H9 (cell line): Measurements from ENCODE around the gene BBOX1. TPM values are rescaled to one million over a fixed set of nuclear protein-coding genes. Genes with fewer than 3 reads are reported as not detected.

ENCODE experiments used
- DNase-seq: peaks from one replicate; pipeline ENCODE4 v3.0.0-alpha.2; 2017
- H2AFZ ChIP-seq: one replicate; pipeline ENCODE4 v1.6.1; 2013; ENCODE audit warnings: mild to moderate bottlenecking, low read length, control low read depth, moderate library complexity
- H2AK5ac ChIP-seq: 2 replicates; pipeline ENCODE4 v1.6.1; 2013; ENCODE audit warnings: low read length, control low read depth, mixed read lengths; ENCODE audit not compliant: insufficient read length
- H2BK120ac ChIP-seq: one replicate; pipeline ENCODE4 v1.6.1; 2013; ENCODE audit warnings: low read depth, mild to moderate bottlenecking, low read length, control low read depth, inconsistent platforms; ENCODE audit not compliant: poor library complexity, severe bottlenecking
- H2BK12ac ChIP-seq: 2 replicates; pipeline ENCODE4 v1.6.1; 2013; ENCODE audit warnings: low read length, control low read depth, mixed read lengths, low read depth; ENCODE audit not compliant: insufficient read length
- H2BK15ac ChIP-seq: 2 replicates; pipeline ENCODE4 v1.6.1; 2013; ENCODE audit warnings: low read depth, low read length, control low read depth
- H2BK20ac ChIP-seq: one replicate; pipeline ENCODE4 v1.6.1; 2013; ENCODE audit warnings: low read depth, mild to moderate bottlenecking, low read length, control low read depth, inconsistent platforms; ENCODE audit not compliant: poor library complexity, severe bottlenecking
- H2BK5ac ChIP-seq: 2 replicates; pipeline ENCODE4 v1.6.1; 2013; ENCODE audit warnings: low read length, control low read depth, mixed read lengths; ENCODE audit not compliant: insufficient read length
- H3K14ac ChIP-seq: 2 replicates; pipeline ENCODE4 v1.6.1; 2013; ENCODE audit warnings: low read length, control low read depth; ENCODE audit not compliant: insufficient read depth
- H3K18ac ChIP-seq: 2 replicates; pipeline ENCODE4 v1.6.1; 2013; ENCODE audit warnings: low read depth, mild to moderate bottlenecking, mixed read lengths, low read length, control low read depth; ENCODE audit not compliant: insufficient read length
- H3K23ac ChIP-seq: 2 replicates; pipeline ENCODE4 v1.6.1; 2013; ENCODE audit warnings: low read length, control low read depth, mixed read lengths, low read depth; ENCODE audit not compliant: insufficient read length
- H3K23me2 ChIP-seq: 2 replicates; pipeline ENCODE4 v1.6.1; 2013; ENCODE audit warnings: low read depth, mild to moderate bottlenecking, mixed read lengths, low read length, control low read depth; ENCODE audit not compliant: insufficient read length, poor library complexity, severe bottlenecking
- H3K27ac ChIP-seq: 2 replicates; pipeline ENCODE4 v1.5.1; 2013; ENCODE audit warnings: low read length, control low read depth, mixed read lengths, low read depth; ENCODE audit not compliant: insufficient read length
- H3K27me3 ChIP-seq: 2 replicates; pipeline ENCODE4 v1.6.1; 2013; ENCODE audit warnings: low read length, control low read depth, inconsistent platforms; ENCODE audit not compliant: insufficient read depth
- H3K4ac ChIP-seq: 2 replicates; pipeline ENCODE4 v1.6.1; 2013; ENCODE audit warnings: low read depth, mild to moderate bottlenecking, control low read depth, inconsistent platforms, low read length, moderate library complexity
- H3K4me1 ChIP-seq: 2 replicates; pipeline ENCODE4 v1.6.1; 2013; ENCODE audit warnings: low read length, control low read depth, inconsistent platforms; ENCODE audit not compliant: insufficient read depth
- H3K4me2 ChIP-seq: 2 replicates; pipeline ENCODE4 v1.6.1; 2013; ENCODE audit warnings: low read length, control low read depth, mixed read lengths; ENCODE audit not compliant: insufficient read length, insufficient read depth
- H3K56ac ChIP-seq: 2 replicates; pipeline ENCODE4 v1.6.1; 2013; ENCODE audit warnings: low read depth, mild to moderate bottlenecking, mixed read lengths, low read length, control low read depth; ENCODE audit not compliant: insufficient read length
- H3K79me1 ChIP-seq: 2 replicates; pipeline ENCODE4 v1.6.1; 2013; ENCODE audit warnings: low read depth, mild to moderate bottlenecking, moderate library complexity, low read length, control low read depth, inconsistent platforms; ENCODE audit not compliant: insufficient read depth, poor library complexity, severe bottlenecking
- H3K79me2 ChIP-seq: 2 replicates; pipeline ENCODE4 v1.6.1; 2013; ENCODE audit warnings: low read length, control low read depth, inconsistent platforms; ENCODE audit not compliant: insufficient read depth
- H3K9ac ChIP-seq: 2 replicates; pipeline ENCODE4 v1.6.1; 2013; ENCODE audit warnings: low read length, control low read depth, mixed read lengths; ENCODE audit not compliant: insufficient read length; ENCODE audit errors: extremely low read depth
- H3K9me3 ChIP-seq: one replicate; pipeline ENCODE4 v1.6.1; 2013; ENCODE audit warnings: low read depth, low read length, inconsistent platforms; ENCODE audit not compliant: control insufficient read depth
- H3T11ph ChIP-seq: one replicate; pipeline ENCODE4 v1.6.1; 2013; ENCODE audit warnings: mild to moderate bottlenecking, low read length, control low read depth, inconsistent platforms
- H4K20me1 ChIP-seq: one replicate; pipeline ENCODE4 v1.6.1; 2013; ENCODE audit not compliant: control insufficient read depth, insufficient read length, insufficient read depth
- H4K5ac ChIP-seq: 2 replicates; pipeline ENCODE4 v1.6.1; 2013; ENCODE audit warnings: low read depth, mild to moderate bottlenecking, mixed read lengths, low read length, control low read depth; ENCODE audit not compliant: insufficient read length
- H4K8ac ChIP-seq: replicated peaks from 2 replicates; pipeline ENCODE4 v1.6.1; 2013; ENCODE audit warnings: low read length, control low read depth, mixed read lengths, low read depth; ENCODE audit not compliant: insufficient read length
- H4K91ac ChIP-seq: 2 replicates; pipeline ENCODE4 v1.6.1; 2013; ENCODE audit warnings: low read depth, mild to moderate bottlenecking, moderate library complexity, mixed read lengths, low read length, control low read depth; ENCODE audit not compliant: insufficient read length
- H3K27ac Mint-ChIP-seq, 3 experiments: 2 replicates in 2 of 3; 3 replicates in 1 of 3; pipeline ENCODE4 v1.8.0; 2020 to 2021; ENCODE audit warnings: mixed read lengths in 3 of 3, mild to moderate bottlenecking in 1 of 3, moderate library complexity in 1 of 3
- H3K27me3 Mint-ChIP-seq: 2 replicates; pipeline ENCODE4 v1.8.0; 2021; ENCODE audit warnings: low read depth, mild to moderate bottlenecking, moderate library complexity, mixed read lengths
- H3K36me3 Mint-ChIP-seq, 3 experiments: 2 replicates in 2 of 3; 3 replicates in 1 of 3; pipeline ENCODE4 v1.8.0; 2020 to 2021; ENCODE audit warnings: low read depth in 3 of 3, mixed read lengths in 3 of 3; ENCODE audit not compliant: insufficient read depth in 1 of 3
- H3K4me1 Mint-ChIP-seq, 2 experiments: 2 replicates each; pipeline ENCODE4 v1.8.0; 2020; ENCODE audit warnings: mixed read lengths in 2 of 2
- H3K4me3 Mint-ChIP-seq, 2 experiments: 2 replicates in 1 of 2; 3 replicates in 1 of 2; pipeline ENCODE4 v1.8.0; 2020 to 2021; ENCODE audit warnings: mild to moderate bottlenecking in 2 of 2, mixed read lengths in 2 of 2, moderate library complexity in 1 of 2
- H3K9me3 Mint-ChIP-seq, 2 experiments: 2 replicates in 1 of 2; 3 replicates in 1 of 2; pipeline ENCODE4 v1.8.0; 2020; ENCODE audit warnings: mild to moderate bottlenecking in 2 of 2, mixed read lengths in 2 of 2, moderate library complexity in 1 of 2
- CTCF ChIP-seq: fragments of 200-600 bp; sonication (generic); conservative IDR thresholded peaks from 3 replicates; pipeline ENCODE4 v1.8.0; 2021; ENCODE audit warnings: antibody characterized with exemption, mild to moderate bottlenecking
- WGBS: extraction: QIAGEN DNeasy Blood & Tissue Kit; methylation state at CpG from one replicate; pipeline ENCODE4 v1.1.7; 2013; ENCODE audit warnings: missing lambda C conversion rate, low lambda C conversion rate, mixed read lengths; ENCODE audit not compliant: insufficient read length; ENCODE audit errors: extremely low coverage; 5-methylcytosine and 5-hydroxymethylcytosine counted together
- total RNA-seq: library from RNA; stranded (reverse); gene quantifications from 2 replicates; pipeline ENCODE4 v1.2.1, GENCODE V29; 2021

Gene BBOX1
- total RNA-seq, 1 experiment from 2014 or later = not detected

GRCh38 chr11:27085111-27085510 is 44.5 kb downstream of the BBOX1 start:
- H4K91ac ChIP-seq = no peak overlapping the region
- Mint-ChIP-seq H3K4me1 (peaks cover 8% of the 10 kb centered on the region in 2 experiments), H3K4me3 (no peak overlapping the region), H3K36me3 (peaks cover under 1 to 4% (median 3%) of the 10 kb centered on the region in 3 experiments; a peak in 6 of 7 replicates), H3K27me3 (no peaks in the 10 kb centered on the region), H3K9me3 (peaks cover 4 to 5% of the 10 kb centered on the region in 2 experiments), H3K27ac (no peak overlapping the region)
- H3K9ac ChIP-seq = no peak overlapping the region
- TF ChIP-seq CTCF = no peak
- H2BK5ac ChIP-seq = no peak overlapping the region
- no peak overlapping the region for H4K5ac ChIP-seq
- H3K27me3 ChIP-seq = no peaks in the 10 kb centered on the region
- H4K20me1 ChIP-seq = no peaks in the 10 kb centered on the region
- no peaks in the 10 kb centered on the region for H3K23me2 ChIP-seq
- H3K23ac ChIP-seq = no peak overlapping the region
- no peak overlapping the region for H3K27ac ChIP-seq
- H2BK120ac ChIP-seq = no peak overlapping the region
- H3T11ph ChIP-seq = no peak overlapping the region
- no peaks in the 10 kb centered on the region for H3K4me1 ChIP-seq
- no peak overlapping the region for H3K4me2 ChIP-seq
- no peak overlapping the region for H4K8ac ChIP-seq
- no peak overlapping the region for H2BK20ac ChIP-seq
- H3K79me1 ChIP-seq = no peaks in the 10 kb centered on the region
- no peak overlapping the region for H2BK12ac ChIP-seq
- no peak overlapping the region for H3K14ac ChIP-seq
- H3K9me3 ChIP-seq = no peaks in the 10 kb centered on the region
- no peak overlapping the region for H3K18ac ChIP-seq
- DNase-seq = no peak
- H2AK5ac ChIP-seq = no peak overlapping the region
- no peaks in the 10 kb centered on the region for H3K79me2 ChIP-seq
- H2AFZ ChIP-seq = no peak overlapping the region
- no peak overlapping the region for H3K56ac ChIP-seq
- no peak overlapping the region for H2BK15ac ChIP-seq
- no CpG with 5 or more reads among the region's 1 CpG for WGBS
- H3K4ac ChIP-seq = no peak overlapping the region
